CD14-positive monocyte (primary cell): ENCODE results near the gene PIGO. TPM values are rescaled to one million over a fixed set of nuclear protein-coding genes. Genes with fewer than 3 reads are reported as not detected.

Experiments
- DNase-seq, 3 donors: peaks; one replicate each; pipeline ENCODE4 v3.0.0-alpha.2; 2011 to 2022
- H2AFZ ChIP-seq: 2 replicates; pipeline ENCODE4 v1.6.0; 2012; ENCODE audit warnings: mild to moderate bottlenecking, low read depth, low read length, inconsistent platforms; ENCODE audit not compliant: insufficient read depth, poor library complexity, severe bottlenecking
- H3K27ac ChIP-seq, 2 donors: 1 replicate in 1 of 2; 2 replicates in 1 of 2; pipeline ENCODE4 v1.5.1; 2012 to 2013; ENCODE audit warnings: low read length in 2 of 2, control low read depth in 1 of 2, inconsistent platforms in 1 of 2, low read depth in 1 of 2, mild to moderate bottlenecking in 1 of 2
- H3K27me3 ChIP-seq, 2 donors: one replicate each; pipeline versions ENCODE4 v1.6.0 to v1.6.1; 2011 to 2013; ENCODE audit warnings: low read length in 2 of 2; ENCODE audit not compliant: control insufficient read depth in 2 of 2, insufficient read depth in 2 of 2
- H3K36me3 ChIP-seq, 2 donors: replicated peaks in 1 of 2; 1 replicate in 1 of 2; 2 replicates in 1 of 2; pipeline versions ENCODE4 v1.5.1 to v1.6.1; 2012 to 2013; ENCODE audit warnings: low read length in 2 of 2, control low read depth in 1 of 2, inconsistent platforms in 1 of 2, mild to moderate bottlenecking in 1 of 2; ENCODE audit not compliant: insufficient read depth in 2 of 2, control insufficient read depth in 1 of 2
- H3K4me1 ChIP-seq, 2 donors: 1 replicate in 1 of 2; 2 replicates in 1 of 2; pipeline versions ENCODE4 v1.5.1 to v1.6.1; 2012 to 2013; ENCODE audit warnings: low read length in 2 of 2, control low read depth in 1 of 2, inconsistent platforms in 1 of 2, mild to moderate bottlenecking in 1 of 2, moderate library complexity in 1 of 2; ENCODE audit not compliant: insufficient read depth in 2 of 2, control insufficient read depth in 1 of 2
- H3K4me2 ChIP-seq: replicated peaks from 2 replicates; pipeline ENCODE3; 2012; ENCODE audit warnings: low read length, moderate library complexity, mild to moderate bottlenecking; ENCODE audit not compliant: poor library complexity, severe bottlenecking; ENCODE audit errors: extremely low read depth
- H3K4me3 ChIP-seq, 3 experiments: fragments of 200-600 bp in 1 of 3; sonication (generic) in 1 of 3; replicated peaks in 1 of 3; 1 replicate in 2 of 3; 2 replicates in 1 of 3; pipeline ENCODE4 v1.5.1; 2011 to 2013; ENCODE audit warnings: low read length in 3 of 3, mild to moderate bottlenecking in 3 of 3, control low read depth in 2 of 3, low read depth in 2 of 3, inconsistent platforms in 1 of 3, moderate library complexity in 1 of 3
- H3K79me2 ChIP-seq: 2 replicates; pipeline ENCODE4 v1.6.0; 2012; ENCODE audit warnings: mild to moderate bottlenecking, control low read depth, inconsistent platforms, low read length, moderate library complexity; ENCODE audit not compliant: insufficient read depth
- H3K9ac ChIP-seq: 2 replicates; pipeline ENCODE4 v1.6.0; 2017; ENCODE audit warnings: low read length, mild to moderate bottlenecking; ENCODE audit not compliant: insufficient read depth, poor library complexity, severe bottlenecking
- H3K9me3 ChIP-seq, 2 donors: replicated peaks in 1 of 2; 1 replicate in 1 of 2; 2 replicates in 1 of 2; pipeline versions ENCODE4 v1.5.1 to v1.6.1; 2012 to 2013; ENCODE audit warnings: low read length in 2 of 2, control low read depth in 1 of 2; ENCODE audit not compliant: control insufficient read depth in 1 of 2, insufficient read depth in 1 of 2
- H4K20me1 ChIP-seq: 2 replicates; pipeline ENCODE4 v1.6.0; 2012; ENCODE audit warnings: mild to moderate bottlenecking, low read length, control low read depth, moderate library complexity; ENCODE audit not compliant: insufficient read depth
- H3K27ac Mint-ChIP-seq, 7 donors: one replicate each; pipeline ENCODE4 v1.8.0; 2020; ENCODE audit warnings: mild to moderate bottlenecking in 7 of 7, mixed read lengths in 7 of 7, moderate library complexity in 6 of 7, inconsistent platforms in 2 of 7
- H3K27me3 Mint-ChIP-seq, 3 donors: one replicate each; pipeline ENCODE4 v1.8.0; 2021 to 2022; ENCODE audit warnings: low read depth in 3 of 3, mild to moderate bottlenecking in 3 of 3, mixed read lengths in 3 of 3, moderate library complexity in 3 of 3, inconsistent platforms in 1 of 3
- H3K36me3 Mint-ChIP-seq, 2 donors: one replicate each; pipeline ENCODE4 v1.8.0; 2020; ENCODE audit warnings: mixed read lengths in 2 of 2, inconsistent platforms in 1 of 2, mild to moderate bottlenecking in 1 of 2
- H3K4me1 Mint-ChIP-seq: one replicate; pipeline ENCODE4 v1.8.0; 2020; ENCODE audit warnings: mild to moderate bottlenecking, mixed read lengths
- H3K4me3 Mint-ChIP-seq, 2 donors: one replicate each; pipeline ENCODE4 v1.8.0; 2020; ENCODE audit warnings: mild to moderate bottlenecking in 2 of 2, mixed read lengths in 2 of 2, moderate library complexity in 1 of 2
- H3K9me3 Mint-ChIP-seq, 7 donors: one replicate each; pipeline ENCODE4 v1.8.0; 2020 to 2022; ENCODE audit warnings: mixed read lengths in 7 of 7, mild to moderate bottlenecking in 6 of 7, moderate library complexity in 6 of 7, inconsistent platforms in 2 of 7
- WGBS: methylation state at CpG from one replicate; pipeline ENCODE4 v1.1.5; 2013; ENCODE audit warnings: missing lambda C conversion rate; ENCODE audit not compliant: insufficient coverage; 5-methylcytosine and 5-hydroxymethylcytosine counted together
- intact Hi-C, 2 donors: fragments of 100-400 bp; cut with micrococcal nuclease; formaldehyde crosslinking; loops; one replicate each; pipeline versions ENCODE4 v1.15.0 to v1.15.1; 2023
- polyA plus RNA-seq, 3 donors: library from polyadenylated mRNA; depleted of rRNA in 1 of 3; unstranded in 2 of 3; stranded (reverse) in 1 of 3; fragments of 300-500 nt in 2 of 3; fragments of >200 nt in 1 of 3; fragmentation: Illumina TruSeq in 2 of 3; gene quantifications; 1 replicate in 2 of 3; 2 replicates in 1 of 3; pipeline ENCODE4 v1.2.3, GENCODE V29; 2012 to 2021
- TF ChIP-seq, protein P1 (sequence below): fragments of 200-600 bp; IDR thresholded peaks from one replicate; pipeline ENCODE4 v1.8.0; 2022; ENCODE audit warnings: antibody characterized with exemption, mild to moderate bottlenecking

PIGO gene
- polyA plus RNA-seq, 3 donors, result 15.7 to 19.1 (median 17.3) TPM

DNA sequence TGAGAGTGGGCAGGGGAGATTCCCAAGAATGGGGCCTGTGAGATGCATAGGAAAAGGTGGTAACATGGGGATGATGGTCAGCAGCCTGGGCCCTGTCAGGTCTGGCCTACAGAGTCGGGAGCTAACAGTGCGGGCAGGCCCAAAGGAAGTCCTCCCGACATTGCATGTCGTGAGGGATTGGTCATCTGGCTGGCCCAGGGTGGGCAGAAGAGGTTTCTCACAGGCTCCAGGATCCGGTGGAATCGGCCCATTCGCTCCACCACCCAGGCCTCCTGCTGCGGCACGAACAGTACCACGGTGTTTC is 6.0 kb upstream of the PIGO start:
- H3K27ac ChIP-seq, result peak overlapping the region; percentile 74 to 86
- peaks cover 24% of the 10 kb centered on the region for H3K4me1 Mint-ChIP-seq
- H3K27ac Mint-ChIP-seq, result peak overlapping the region; percentile 96 to 99 (median 98)
- H3K4me3 Mint-ChIP-seq, result peak overlapping the region; percentile 92 to 96
- H3K36me3 ChIP-seq, result peaks cover 51 to 63% of the 10 kb centered on the region in 2 donors
- no peaks in the 10 kb centered on the region for H3K9me3 Mint-ChIP-seq
- peaks cover 0 to 3% (median 0%) of the 10 kb centered on the region in 3 donors for H3K27me3 Mint-ChIP-seq
- H3K36me3 Mint-ChIP-seq, result peaks cover 50 to 59% of the 10 kb centered on the region in 2 donors
- H3K4me2 ChIP-seq, result peak overlapping the region; percentile 82
- TF ChIP-seq, protein P1, sequence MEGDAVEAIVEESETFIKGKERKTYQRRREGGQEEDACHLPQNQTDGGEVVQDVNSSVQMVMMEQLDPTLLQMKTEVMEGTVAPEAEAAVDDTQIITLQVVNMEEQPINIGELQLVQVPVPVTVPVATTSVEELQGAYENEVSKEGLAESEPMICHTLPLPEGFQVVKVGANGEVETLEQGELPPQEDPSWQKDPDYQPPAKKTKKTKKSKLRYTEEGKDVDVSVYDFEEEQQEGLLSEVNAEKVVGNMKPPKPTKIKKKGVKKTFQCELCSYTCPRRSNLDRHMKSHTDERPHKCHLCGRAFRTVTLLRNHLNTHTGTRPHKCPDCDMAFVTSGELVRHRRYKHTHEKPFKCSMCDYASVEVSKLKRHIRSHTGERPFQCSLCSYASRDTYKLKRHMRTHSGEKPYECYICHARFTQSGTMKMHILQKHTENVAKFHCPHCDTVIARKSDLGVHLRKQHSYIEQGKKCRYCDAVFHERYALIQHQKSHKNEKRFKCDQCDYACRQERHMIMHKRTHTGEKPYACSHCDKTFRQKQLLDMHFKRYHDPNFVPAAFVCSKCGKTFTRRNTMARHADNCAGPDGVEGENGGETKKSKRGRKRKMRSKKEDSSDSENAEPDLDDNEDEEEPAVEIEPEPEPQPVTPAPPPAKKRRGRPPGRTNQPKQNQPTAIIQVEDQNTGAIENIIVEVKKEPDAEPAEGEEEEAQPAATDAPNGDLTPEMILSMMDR, result no peak
- WGBS, result 7% methylated on average over 8 of the region's 10 CpGs
- intact Hi-C loops, result no loop called here
- H2AFZ ChIP-seq, result peak overlapping the region; percentile 91
- H4K20me1 ChIP-seq, result peaks cover 42% of the 10 kb centered on the region
- peaks cover 17 to 28% of the 10 kb centered on the region in 2 donors for H3K4me1 ChIP-seq
- no peaks in the 10 kb centered on the region for H3K9me3 ChIP-seq
- peaks cover 13% of the 10 kb centered on the region for H3K79me2 ChIP-seq
- peak overlapping the region; percentile 71 to 88 (median 78) for H3K4me3 ChIP-seq
- H3K27me3 ChIP-seq, result no peaks in the 10 kb centered on the region
- peak overlapping the region; percentile 66 for H3K9ac ChIP-seq
- DNase-seq, result no peak

DNA sequence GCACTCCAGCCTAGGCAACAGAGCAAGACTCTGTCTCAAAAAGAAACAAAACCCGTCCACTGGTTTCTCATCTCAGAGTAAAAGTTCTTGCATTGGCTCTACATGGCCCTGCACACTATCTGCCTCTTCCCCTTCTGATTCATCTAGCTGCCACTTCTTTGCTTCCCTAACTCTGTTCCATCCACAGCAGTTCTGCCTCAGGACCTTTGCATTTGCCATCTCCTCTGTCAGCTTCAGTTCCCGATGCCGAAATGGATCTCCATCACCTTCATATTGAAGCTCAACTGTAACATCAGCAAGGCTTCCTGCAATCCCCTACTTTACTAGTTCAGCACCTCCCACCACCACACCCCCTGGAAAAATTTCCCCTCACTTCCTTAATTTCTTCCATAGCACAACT is 1.2 kb upstream of the PIGO start:
- Histone ChIP-seq H2AFZ (no peak overlapping the region), H3K9me3 (no peaks in the 10 kb centered on the region), H3K4me3 (no peak overlapping the region), H3K27ac (no peak overlapping the region), H3K27me3 (no peaks in the 10 kb centered on the region), H3K4me2 (no peak overlapping the region), H4K20me1 (no peaks in the 10 kb centered on the region), H3K36me3 (peaks cover 29 to 46% of the 10 kb centered on the region in 2 donors), H3K79me2 (peaks cover 10% of the 10 kb centered on the region), H3K4me1 (peaks cover 20 to 26% of the 10 kb centered on the region in 2 donors), H3K9ac (no peak overlapping the region)
- no peaks in the 10 kb centered on the region for H3K9me3 Mint-ChIP-seq
- 90% methylated on average over 3 of the region's 3 CpGs for WGBS
- H3K27me3 Mint-ChIP-seq, result no peaks in the 10 kb centered on the region
- no peak overlapping the region for H3K27ac Mint-ChIP-seq
- no peak overlapping the region for H3K4me3 Mint-ChIP-seq
- TF ChIP-seq, protein P1, result no peak
- peaks cover 34% of the 10 kb centered on the region for H3K4me1 Mint-ChIP-seq
- intact Hi-C loops, result loop anchor here (2.0 to 5.0 kb wide), 3 partner anchors 27 to 200 kb away; a partner anchor contains a TSS
- DNase-seq, result no peak
- H3K36me3 Mint-ChIP-seq, result peaks cover 38 to 43% of the 10 kb centered on the region in 2 donors
